NOMO-1 treated with DMSO at 0.1 percent for 48 hours (cell line): ENCODE measurements around the gene CCDC159.
A peak's percentile ranks its signal among the peaks of the same experiment; 100 is the strongest.
"Not testable (repeated sequence)": the region's sequence is repeated elsewhere in the genome, so short reads cannot be mapped to it uniquely, and the experiment has no call there.

Source experiments
- DNase-seq: peaks from one replicate; lab custom pipeline; 2025; ENCODE audit not compliant: unreplicated experiment; lab: John Stamatoyannopoulos, UW

Gene CCDC159

DNA sequence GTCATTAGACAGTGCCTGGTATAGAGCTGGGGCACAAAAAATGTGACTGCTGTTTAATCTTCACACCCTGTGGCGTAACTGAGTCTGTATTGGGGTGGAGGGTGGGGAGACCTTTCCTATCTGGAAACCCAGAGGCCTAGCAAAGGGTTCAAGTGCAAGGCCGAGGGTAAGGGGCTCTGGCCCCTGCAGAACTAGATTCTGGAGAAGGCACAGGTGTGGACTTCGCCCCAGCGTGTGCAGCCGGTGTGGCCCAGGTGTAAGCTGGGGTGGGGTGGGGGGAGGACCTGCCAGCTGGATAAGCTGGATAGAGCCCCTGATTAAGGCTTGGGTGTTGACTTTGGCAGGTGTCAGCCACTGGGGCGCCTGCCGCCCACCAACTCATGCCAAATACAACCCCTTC is 8.2 kb upstream of the CCDC159 start:
- no peak for DNase-seq

DNA sequence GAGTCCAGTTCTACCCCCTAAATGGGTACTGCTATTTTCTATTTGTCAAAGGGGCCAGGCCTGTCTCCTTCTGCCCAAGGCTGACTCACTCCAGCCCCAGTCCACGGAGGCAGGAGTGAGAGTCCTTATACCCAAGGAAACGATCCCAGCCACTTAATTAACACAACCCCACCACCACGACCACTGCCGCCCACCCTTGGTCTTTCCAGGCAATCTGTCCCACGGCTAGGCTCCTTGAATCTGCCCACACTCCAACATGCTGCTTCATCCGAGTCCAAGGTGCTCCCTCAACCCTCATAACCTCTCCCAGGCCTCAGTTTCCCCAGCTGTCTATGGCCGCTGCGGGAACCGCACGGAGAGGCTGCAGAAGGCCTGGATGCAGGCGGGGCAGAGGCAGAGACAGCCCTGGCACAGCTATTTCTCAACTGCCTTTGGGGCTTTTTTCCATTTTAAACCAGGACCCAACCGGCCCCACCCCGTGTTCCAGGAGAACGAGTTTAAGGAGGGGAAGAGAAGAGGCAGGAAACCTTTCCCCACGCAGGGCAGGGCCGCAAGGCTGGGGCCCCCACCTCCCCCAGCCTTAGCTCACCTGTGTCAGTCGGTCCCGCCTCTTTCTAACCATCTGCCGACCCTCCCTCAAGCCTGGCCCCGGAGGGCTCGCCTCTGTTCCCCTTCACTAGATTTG is 7.6 kb upstream of the CCDC159 start:
- DNase-seq, result no peak

DNA sequence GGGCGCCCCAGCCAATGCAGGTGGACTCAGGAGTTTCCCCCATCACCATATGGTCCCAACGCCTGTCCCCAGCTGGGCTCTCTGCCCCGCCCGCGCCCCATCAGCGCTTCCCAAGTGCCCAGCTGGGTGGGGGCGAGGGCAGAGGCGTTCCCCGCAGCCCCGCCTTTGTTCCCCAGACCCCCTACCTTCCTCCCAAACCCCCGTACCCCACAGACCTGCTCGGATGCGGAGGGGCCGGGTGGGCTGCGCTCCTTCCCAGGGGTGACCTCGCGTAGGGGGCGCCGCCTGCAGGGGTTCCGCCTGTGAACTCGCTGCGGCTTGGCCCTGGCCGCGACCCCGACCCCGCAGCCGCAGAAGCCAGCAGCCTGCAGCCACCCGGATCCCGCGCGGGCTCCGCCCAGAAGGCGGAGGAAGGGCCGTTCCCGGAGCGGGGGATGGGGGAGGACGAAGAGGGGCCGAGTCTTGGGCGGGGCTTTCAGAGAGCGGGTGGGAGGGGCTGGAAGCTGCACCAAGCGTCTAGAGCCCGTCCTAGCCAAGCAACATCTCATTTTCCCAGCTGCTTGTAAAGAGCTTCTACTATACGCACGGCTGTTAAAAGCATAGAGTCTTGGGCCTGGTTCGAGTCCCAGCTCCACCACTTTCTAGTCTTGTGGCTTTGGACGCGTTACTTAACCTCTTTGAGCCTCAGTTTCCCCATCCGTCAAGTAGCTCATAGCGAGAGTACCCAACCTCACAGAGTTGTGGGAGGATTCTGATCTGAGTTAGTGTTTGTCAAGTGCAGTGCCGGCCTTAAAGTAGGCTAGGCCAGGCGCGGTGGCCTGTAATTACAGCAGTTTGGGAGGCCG is 6.8 kb upstream of the CCDC159 start, which contains the start of gene RAB3D:
RAB3D (minus strand) TSS at position 404 of the 845 bp plus-strand sequence. CDS start 2,258 bp downstream, outside the sequence.
- peak; percentile 89 for DNase-seq

DNA sequence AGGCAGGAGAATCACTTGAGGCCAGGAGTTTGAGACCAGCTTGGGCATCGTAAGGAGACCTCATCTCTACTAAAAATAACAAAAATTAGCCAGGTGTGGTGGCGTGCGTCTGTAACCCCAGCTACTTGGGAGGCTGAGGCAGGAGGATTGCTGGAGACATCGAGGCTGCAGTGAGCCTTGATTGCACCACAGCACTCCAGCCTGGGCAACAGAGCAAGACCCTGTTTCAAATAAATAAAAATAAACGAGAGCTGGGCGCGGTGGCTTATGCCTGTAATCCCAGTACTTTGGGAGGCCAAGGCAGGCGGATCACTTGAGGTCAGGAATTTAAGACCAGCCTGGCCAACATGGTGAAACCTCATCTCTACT is 6.2 kb upstream of the CCDC159 start:
- not testable (repeated sequence) for DNase-seq

DNA sequence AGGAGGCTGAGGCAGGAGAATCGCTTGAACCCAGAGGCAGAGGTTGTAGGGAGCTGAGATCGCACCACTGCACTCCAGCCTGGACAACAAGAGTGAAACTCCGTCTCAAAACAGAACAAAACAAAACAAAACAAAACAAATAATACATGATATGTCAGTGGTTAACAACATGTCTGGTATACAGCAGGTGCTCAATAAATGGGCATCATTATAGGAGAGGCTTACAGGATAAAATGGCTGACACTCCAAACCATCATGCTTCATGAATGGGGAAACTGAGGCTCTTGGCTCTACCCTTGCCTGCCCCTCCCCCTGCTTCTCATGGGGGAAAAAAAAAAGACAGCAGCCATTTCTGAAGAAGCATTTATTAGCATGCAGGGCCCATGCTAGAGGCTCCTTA is 3.9 kb upstream of the CCDC159 start:
- no peak for DNase-seq

DNA sequence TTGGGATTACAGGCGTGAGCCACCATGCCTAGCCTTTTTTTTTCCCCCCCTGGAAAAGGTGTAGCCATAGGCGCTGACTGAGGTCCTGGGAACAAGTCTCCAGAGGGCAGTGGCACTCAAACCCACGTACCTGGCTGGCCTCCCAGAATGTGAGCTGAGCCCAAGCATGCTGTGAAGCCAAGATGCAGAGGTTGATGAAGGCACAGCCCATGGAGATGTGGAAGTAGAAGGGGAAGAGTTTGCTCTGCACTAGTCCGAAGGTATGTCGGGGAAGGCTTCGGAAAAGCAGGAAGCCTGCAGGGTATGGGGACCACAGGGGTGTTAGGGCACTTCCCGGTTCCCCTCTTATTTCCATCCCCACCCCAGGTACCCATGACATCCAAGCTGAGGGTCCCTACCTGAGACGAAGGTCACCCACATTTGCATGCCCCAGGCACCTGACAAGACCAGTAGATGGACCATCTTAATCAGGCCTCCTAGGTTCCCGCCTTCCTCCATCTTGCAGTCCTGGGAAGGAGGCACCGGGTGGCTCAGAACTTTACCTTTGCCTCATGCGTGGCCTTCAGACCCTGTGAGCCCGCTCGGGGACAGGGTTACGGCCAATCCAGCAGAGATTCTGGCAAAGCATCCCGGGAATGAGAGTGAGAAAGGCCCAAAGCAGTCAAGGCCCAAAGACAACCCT is 1.1 kb upstream of the CCDC159 start:
- no peak for DNase-seq

DNA sequence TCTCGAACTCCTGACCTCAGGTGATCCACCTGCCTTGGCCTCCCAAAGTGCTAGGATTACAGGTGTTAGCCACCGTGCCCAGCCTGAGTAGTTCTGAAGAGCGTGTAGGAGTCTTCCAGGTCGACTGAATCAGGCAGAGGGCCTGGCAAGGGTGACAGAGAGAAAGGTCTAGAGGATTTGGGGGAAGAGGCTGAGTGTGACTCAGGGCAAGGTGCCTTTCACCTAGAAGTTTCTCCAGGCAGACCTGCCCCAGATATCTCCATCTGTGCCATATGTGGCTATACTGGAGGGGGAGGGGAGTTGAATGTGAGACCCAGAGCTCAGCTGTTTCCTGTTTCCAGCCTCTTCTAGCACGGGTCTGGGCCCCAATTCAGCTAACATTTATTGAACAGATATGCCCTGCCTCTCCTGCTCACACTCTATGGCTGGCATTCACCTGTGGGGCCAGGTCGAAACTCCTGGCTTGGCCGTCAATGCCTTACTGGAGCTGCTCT is 1.3 kb downstream of the CCDC159 start:
- no peak for DNase-seq

DNA sequence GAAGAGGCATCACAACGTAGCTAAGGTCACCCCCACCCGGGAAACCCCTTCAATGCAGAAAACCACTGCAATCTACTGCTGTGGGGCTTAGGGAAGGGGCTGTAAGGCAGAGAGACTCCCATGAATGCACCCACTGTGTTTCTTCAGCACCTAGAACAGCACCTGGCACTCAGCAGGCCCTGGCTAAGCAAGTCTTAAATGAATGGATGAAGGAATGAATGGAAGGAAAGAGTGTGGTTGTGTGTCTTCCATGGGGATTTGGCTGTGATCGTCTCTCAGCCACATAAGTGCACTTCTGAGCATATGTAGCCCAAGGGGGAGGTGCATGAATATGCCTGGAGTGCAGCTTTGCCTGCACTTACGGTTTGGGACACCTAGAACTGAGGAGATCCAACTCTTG is 2.9 kb downstream of the CCDC159 start:
- no peak for DNase-seq

DNA sequence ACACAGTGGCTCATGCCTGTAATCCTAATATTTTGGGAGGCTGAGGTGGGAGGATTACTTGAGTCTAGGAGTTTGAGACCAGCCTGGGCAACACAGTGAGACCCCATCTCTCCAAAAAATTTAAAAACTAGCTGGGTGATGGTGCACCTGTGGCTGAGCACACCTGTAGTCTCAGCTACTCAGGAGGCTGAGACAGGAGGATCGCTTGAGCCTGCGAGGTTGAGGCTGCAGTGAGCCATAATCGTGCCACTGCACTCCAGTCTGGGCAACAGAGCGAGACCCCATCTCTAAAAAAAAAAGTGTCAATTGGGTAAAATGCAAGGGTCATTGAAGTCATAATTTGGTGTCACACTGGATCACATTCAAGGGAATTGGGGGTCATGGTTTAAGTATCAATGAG is 7.8 kb downstream of the CCDC159 start:
- not testable (repeated sequence) for DNase-seq

DNA sequence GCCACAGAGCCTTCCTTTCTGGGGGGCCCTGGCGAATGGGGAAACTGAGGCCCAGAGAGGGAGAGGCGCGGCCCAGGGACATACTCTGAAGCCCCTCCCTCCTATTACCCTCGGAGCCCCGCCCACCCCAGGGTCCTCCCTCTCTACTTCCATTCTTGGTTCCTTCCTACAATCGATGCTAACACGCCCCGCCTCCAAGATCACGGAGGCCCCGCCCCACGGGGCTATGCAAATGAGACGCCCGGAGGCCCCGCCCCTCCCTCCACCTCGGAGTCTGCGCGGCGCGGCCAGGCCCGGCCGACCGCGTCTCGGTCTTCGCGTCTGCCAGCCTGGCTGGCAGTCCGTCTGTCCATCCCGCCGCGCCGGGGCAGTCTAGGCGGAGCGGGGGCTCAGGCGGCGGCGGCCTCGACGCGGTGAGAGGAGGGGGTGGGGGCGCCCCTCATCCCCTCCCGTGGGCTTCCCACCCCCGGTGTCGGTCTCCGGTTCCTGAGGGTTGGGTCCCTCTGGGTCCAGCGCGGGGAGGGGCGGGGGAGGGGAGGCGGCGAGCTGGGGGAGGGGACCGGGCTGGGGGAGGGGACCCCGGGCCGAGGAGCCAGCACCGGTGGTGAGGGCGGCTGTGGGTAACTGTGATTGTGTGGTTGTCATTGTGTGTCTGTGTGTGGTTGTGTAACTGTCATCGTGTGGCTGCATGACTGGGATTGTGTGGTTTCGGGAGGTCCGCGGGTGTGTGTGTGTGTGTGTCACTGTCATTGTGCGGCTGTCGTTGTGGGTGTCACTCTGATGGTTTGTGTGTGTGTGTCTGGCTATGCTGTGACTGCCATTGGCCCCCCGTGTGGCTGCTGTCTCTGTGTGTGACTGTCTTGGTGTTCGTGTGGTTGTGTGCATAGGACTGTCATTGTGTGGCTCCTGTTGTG is 9.1 kb downstream of the CCDC159 start, which contains the start of gene PLPPR2:
PLPPR2 (plus strand) TSS at position 273 of the 914 bp plus-strand sequence. CDS start 2,242 bp downstream, outside the sequence.
- peak; percentile 83 for DNase-seq

DNA sequence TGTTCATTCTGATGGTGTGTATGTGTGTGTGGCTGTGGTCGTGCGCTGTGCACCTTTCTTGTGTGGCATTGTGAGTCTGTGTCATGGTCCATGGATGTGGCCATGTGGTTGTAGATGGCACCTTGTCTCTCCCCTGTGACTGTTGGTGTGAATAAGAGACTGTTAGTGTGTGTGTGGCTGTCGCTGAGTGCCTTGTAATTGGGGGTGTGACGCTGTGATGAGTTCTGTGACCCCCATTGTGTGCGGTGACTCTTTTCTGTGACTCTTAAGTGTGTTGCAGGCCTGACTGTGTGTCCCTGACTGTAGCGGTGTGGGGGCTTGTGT is 9.7 kb downstream of the CCDC159 start:
- DNase-seq, result no peak

DNA sequence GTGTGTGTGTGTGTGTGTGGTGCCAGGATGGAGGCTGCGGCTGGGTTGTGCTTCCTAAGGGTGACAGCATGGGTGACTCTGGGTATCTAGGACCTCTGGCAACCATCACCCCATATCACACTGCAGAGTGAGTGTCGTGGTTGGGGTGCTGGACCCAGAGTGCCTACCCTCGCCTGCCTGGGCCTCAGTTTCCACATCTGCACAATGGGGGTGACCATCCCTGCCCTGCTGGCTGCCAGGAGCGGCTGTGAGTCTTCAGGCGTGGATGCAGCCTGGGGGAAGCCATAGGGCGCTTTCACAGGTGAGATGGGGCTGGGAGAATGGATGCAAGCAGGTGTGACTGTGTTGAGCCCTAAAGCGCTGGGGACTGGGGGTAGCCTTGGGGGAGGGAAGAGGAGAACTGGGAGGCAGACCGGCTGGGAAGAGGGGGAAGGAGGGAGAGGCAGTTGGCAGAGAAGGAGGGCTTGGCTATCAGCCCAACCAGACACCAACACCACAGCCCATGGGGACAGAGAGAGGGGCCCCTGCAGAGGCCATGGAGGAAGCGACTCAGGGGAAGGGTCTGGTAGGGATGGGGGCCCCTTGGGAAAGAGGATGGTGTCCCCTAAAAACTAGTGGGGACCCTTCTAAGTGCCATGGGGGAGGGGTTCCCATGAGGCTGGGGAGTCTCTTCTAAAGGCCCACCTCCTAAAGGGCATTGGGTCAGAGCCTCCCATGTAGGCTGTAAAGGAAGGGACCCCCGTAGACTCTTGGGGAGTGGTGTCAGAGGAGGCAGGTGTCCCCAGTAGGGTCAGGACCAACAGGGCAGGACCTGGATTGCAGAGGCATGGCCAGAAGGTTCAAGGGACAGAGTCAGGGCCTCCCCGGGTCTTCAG is 10.6 kb downstream of the CCDC159 start:
- no peak for DNase-seq

DNA sequence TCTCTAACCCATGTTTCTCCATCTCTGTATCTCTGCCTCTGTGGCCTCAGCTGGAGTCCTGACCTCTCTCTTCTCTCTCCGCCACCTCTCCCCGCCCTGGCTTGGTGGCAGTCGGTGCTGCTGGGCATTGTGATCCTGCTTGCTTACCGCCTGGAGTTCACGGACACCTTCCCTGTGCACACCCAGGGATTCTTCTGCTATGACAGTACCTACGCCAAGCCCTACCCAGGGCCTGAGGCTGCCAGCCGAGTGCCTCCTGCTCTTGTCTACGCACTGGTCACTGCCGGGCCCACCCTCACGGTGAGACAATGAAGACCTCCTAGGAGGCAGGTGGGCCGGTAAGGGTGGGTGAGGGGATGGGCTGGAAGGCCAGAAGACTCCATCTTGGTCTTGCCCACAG is 13.1 kb downstream of the CCDC159 start:
- DNase-seq, result no peak

DNA sequence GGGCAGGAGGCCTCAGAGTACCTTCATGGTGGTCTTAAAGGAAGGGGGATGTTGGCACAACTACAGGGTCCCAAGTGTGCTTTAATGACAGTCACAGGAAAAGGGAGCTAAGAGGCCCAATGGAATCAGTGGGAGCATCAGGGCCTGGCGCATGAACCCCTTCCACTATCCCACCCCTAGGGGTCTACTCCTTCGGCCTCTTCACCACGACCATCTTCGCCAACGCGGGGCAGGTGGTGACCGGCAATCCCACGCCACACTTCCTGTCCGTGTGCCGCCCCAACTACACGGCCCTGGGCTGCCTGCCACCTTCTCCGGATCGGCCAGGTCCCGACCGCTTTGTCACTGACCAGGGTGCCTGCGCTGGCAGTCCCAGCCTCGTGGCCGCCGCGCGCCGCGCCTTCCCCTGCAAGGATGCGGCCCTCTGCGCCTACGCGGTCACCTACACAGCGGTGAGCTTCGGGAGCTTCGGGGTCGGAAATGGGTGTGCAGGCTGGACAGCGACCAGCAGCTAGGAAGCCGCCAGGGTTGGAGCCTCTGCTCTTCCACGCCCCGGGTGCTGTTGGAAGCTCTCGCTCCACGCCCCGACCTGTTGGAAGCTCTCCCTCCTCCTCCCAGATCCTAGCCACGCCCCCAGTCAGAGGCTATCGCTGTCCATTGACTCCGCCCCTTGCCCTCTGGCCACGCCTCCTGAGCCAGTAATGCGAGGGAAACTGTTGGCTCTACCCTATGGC is 14.9 kb downstream of the CCDC159 start:
- no peak for DNase-seq

DNA sequence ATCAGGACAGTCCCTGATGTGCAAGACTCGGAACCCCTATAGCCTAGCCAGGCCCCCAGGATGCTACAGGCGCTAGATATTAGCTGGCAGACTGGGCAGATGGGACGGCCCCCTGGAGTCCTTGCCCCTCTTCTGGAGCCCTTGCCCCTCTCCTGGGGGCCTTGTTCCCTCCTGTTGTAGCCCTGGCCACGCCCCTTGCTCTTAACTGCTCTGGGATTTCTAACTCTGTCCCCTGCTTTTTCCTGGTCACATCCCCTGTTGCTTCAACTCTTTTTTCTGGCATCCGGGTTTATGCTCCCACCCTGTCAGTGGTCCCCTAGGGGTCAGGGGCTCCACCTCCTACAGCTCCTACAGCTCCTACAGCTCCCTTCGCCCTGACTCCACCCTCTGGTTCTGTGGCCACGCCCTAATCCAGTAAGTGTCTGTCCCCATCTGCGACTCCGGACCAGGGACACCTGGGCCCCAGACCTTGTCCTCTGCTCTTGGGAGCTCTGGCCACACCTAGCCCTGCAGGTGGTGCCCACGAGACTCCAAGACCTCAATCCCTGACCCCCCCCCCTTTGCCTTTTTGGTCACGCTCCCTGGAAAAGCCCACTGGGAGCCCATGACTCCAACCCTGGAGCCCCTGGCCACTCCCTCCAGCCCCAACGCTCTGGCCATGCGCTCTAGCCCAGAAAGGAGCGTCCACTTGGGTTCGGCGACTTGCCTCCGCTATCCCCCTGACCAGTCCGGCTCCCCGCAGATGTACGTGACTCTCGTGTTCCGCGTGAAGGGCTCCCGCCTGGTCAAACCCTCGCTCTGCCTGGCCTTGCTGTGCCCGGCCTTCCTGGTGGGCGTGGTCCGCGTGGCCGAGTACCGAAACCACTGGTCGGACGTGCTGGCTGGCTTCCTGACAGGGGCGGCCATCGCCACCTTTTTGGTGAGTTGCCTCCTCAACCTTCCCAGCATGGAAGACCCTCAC is 15.7 kb downstream of the CCDC159 start:
- no peak for DNase-seq

DNA sequence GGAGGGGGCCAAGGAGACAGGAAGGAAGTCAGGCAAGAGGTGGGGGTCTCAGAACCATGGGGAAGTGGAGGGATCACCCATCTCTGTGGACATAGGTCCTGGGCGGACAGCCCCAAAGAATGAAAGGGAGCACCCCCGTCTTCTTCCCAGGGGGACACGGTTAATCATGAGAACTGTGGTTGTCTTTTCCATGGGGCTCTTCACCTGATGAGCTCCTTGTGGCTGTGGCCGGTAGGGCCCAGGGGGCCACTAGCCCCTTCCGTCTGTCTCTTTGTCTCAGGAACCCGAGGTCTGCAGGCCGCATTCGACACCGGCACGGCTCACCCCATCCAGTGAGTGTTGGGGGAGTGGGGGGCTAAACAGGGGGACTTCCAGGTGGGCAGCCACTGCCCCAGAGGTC is 17.6 kb downstream of the CCDC159 start:
- no peak for DNase-seq

DNA sequence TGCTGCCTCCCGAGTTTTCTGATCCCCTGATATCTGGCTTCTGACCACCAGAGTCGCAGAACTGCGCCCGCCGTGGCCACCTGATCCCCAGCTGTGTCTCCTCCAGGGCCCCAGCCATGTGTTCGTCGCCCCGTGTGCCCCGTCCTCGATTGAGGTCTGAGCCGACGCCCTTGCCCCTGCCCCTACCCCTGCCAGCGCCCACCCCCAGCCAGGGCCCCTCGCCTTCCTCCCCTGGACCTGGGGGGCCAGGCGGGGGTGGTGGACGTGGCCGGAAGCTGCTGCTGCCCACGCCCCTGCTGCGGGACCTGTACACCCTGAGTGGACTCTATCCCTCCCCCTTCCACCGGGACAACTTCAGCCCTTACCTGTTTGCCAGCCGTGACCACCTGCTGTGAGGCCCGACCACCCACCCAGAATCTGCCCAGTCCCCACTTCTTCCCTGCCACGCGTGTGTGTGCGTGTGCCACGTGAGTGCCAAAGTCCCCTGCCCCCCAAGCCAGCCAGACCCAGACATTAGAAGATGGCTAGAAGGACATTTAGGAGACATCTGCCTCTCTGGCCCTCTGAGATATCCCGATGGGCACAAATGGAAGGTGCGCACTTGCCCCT is 18.1 kb downstream of the CCDC159 start:
- no peak for DNase-seq
